ENCODE results near the gene PLEKHN1.
"Not testable (repeated sequence)": the region's sequence is repeated elsewhere in the genome, so short reads cannot be mapped to it uniquely, and the experiment has no call there.

The PLEKHN1 gene

DNA sequence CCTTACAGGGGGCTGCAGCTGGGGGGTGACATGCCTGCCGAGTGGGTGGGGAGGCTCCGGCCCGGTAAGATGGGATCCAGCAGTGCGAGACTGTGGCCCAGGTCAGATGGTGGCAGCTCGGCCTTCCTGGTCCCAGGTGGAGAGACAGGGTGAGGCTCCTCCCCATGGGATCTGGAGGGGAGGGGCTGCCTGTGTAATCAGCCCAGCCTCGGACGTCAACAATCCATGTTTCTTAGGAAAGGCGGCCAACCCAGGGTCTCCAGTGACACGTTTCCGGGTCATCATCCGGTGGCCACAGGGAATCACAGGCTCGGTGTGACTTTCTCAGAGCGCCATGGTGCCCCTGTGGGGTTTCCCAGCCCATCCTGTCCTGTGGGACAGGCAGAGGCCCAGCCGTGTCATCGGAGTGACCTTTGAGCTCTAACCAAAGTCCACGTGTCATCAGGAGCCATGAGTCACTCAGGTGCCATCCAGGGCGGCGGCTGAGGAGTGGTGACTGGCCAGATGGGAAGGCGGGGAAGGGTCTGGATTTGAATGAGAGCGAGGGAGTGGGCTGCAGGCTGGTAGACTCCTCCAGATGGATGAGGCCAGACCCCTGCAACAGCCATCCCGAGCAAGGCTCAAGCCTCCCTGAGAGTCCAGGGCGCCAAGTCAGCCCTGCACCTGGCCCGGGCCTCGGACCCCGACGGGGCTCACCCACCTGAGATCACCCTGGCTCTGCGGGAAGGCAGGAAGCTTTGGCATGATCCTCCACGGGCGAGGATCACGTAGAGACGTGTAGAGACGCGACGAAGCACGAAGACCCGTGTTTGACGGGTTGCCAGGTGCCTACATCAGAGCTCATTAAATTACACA, 40.2 kb downstream of the PLEKHN1 start:
- no peak for DNase-seq (ENCODE audit: low spot score)
- in situ Hi-C loops (cut with MboI; ENCODE audit: low sequenced_read_pairs, unreplicated experiment): no loop called here
- TF ChIP-seq, protein P1, sequence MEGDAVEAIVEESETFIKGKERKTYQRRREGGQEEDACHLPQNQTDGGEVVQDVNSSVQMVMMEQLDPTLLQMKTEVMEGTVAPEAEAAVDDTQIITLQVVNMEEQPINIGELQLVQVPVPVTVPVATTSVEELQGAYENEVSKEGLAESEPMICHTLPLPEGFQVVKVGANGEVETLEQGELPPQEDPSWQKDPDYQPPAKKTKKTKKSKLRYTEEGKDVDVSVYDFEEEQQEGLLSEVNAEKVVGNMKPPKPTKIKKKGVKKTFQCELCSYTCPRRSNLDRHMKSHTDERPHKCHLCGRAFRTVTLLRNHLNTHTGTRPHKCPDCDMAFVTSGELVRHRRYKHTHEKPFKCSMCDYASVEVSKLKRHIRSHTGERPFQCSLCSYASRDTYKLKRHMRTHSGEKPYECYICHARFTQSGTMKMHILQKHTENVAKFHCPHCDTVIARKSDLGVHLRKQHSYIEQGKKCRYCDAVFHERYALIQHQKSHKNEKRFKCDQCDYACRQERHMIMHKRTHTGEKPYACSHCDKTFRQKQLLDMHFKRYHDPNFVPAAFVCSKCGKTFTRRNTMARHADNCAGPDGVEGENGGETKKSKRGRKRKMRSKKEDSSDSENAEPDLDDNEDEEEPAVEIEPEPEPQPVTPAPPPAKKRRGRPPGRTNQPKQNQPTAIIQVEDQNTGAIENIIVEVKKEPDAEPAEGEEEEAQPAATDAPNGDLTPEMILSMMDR (IDR thresholded peaks at IDR 0.05; ENCODE audit: borderline replicate concordance, control extremely low read depth, extremely low read depth, insufficient read depth, missing control alignments): no peak

DNA sequence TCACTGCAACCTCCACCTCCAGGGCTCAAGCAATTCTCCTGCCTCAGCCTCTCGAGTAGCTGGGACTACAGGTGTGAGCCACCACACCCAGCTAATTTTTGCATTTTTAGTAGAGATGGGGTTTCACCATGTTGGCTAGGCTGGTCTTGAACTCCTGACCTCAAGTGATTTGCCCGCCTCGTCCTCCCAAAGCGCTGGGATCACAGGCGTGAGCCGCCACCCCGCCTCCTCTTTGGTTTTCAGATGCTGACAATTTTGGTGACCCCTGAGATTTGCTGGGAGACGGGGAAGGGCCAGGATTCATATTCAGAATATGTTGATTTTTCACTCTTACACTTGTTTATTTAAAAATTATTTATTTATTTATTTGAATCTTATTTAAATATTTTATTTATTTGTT, 43.8 kb downstream of the PLEKHN1 start:
- in situ Hi-C loops (cut with MboI; ENCODE audit: low sequenced_read_pairs, unreplicated experiment); DNase-seq (ENCODE audit: low spot score): not testable (repeated sequence)

DNA sequence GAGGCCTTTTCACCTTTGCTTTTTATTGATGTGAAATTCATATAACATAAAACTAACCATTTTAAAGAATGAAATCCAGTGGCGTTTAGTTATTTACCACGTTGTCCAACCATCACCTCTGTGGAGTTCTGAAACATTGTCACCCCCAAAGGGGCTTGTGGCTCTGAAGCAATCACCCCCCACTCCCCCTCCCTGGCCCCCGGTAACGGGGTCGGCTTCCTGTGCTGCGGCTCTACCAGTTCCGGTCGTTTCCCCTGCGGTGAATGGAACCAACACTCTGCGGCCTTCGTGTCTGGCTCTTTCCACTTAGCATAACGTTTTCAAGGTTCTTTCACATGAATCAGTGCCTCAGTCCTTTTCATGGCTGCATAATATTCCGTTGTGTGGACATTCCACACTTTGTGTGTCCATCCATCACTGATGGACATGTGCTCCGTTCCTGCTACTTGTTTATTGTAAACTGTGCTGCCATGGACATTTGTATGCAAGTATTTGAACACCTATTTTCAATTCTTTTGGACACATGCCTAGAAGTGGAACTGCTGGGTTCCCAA, 45.2 kb downstream of the PLEKHN1 start:
- TF ChIP-seq, protein P1 (IDR thresholded peaks at IDR 0.05; ENCODE audit: borderline replicate concordance, control extremely low read depth, extremely low read depth, insufficient read depth, missing control alignments): no peak
- in situ Hi-C loops (cut with MboI; ENCODE audit: low sequenced_read_pairs, unreplicated experiment): no loop called here

DNA sequence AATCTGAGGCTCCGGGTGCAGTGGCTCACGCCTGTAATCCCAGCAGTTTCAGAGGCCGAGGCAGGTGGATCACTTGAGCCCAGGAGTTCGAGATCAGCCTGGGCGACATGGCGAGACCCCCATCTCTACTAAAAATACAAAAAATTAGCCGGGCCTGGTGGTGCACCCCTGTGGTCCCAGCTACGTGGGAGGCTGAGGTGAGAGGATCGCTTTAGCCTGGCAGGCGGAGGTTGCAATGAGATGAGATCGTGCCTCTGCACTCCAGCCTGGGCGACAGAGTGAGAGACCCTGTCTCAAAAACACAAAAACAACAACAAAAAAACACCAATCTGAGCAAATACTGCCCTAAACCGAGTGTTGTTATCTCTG, 46.4 kb downstream of the PLEKHN1 start:
- DNase-seq (ENCODE audit: low spot score); in situ Hi-C loops (cut with MboI; ENCODE audit: low sequenced_read_pairs, unreplicated experiment): not testable (repeated sequence)

More for the DNA sequence above, 45.2 kb downstream of the PLEKHN1 start:
- DNase-seq (ENCODE audit: low spot score): no peak

DNA sequence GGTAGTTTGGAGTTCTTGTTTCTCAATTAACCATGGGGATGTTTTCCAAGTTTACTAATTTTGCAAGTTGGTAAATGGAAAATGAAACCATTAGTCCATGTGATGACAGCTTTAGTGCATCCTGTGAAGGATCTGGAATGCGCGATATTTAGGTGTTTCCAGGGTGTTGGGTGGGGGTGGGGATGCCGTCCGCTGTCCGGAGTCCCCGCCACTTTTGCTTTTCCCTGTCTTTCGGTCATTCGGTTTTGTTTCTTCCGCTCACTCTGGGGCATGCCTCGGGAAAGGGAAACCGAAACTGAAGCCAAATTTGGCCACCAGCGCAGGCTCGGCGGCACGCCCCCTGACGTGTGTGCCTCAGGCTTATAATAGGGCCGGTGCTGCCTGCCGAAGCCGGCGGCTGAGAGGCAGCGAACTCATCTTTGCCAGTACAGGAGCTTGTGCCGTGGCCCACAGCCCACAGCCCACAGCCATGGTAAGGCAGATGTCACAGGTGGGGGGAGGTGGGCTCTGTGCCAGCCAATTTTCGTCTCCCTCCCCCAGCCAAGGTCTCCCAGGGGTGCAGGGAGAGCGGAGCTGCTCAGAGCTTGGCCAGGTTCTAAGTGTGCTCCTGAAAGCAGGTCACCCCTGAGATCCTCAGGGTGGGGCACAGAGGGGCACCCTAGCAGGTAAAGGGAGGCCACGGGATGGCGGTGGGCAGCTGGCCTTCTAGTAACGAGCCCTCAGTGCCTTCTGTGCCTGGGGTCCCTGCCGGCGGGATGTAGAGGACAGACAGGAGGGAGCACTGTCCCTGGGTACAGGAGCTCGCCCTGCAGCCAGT, 47.0 kb downstream of the PLEKHN1 start, which contains the start of gene ISG15:
ISG15 (plus strand) TSS at position 393 of the 817 bp plus-strand sequence; CDS start at position 470, 77 bp downstream.
- in situ Hi-C loops (cut with MboI; ENCODE audit: low sequenced_read_pairs, unreplicated experiment): no loop called here
- TF ChIP-seq, protein P1 (IDR thresholded peaks at IDR 0.05; ENCODE audit: borderline replicate concordance, control extremely low read depth, extremely low read depth, insufficient read depth, missing control alignments): no peak
- DNase-seq (ENCODE audit: low spot score): peak; percentile 85

DNA sequence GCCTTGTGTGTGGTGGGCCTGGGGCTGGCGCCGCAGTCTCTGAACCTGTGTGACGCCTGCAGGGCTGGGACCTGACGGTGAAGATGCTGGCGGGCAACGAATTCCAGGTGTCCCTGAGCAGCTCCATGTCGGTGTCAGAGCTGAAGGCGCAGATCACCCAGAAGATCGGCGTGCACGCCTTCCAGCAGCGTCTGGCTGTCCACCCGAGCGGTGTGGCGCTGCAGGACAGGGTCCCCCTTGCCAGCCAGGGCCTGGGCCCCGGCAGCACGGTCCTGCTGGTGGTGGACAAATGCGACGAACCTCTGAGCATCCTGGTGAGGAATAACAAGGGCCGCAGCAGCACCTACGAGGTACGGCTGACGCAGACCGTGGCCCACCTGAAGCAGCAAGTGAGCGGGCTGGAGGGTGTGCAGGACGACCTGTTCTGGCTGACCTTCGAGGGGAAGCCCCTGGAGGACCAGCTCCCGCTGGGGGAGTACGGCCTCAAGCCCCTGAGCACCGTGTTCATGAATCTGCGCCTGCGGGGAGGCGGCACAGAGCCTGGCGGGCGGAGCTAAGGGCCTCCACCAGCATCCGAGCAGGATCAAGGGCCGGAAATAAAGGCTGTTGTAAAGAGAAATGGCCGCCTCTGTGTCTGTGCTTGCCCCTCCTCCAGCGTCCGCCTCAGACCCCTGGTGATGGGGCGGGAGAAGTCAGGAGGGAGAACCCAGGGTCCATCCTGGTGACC, 47.8 kb downstream of the PLEKHN1 start:
- TF ChIP-seq, protein P1 (IDR thresholded peaks at IDR 0.05; ENCODE audit: borderline replicate concordance, control extremely low read depth, extremely low read depth, insufficient read depth, missing control alignments): no peak
- no peak for DNase-seq (ENCODE audit: low spot score)
- in situ Hi-C loops (cut with MboI; ENCODE audit: low sequenced_read_pairs, unreplicated experiment): no loop called here
